Limb (tissue), 2 donors: Measurements from ENCODE around the gene RPS5.

Experiments
- DNase-seq, 2 donors: peaks; one replicate each; pipeline ENCODE4 v3.0.0-alpha.2; 2016; ENCODE audit errors: extremely low spot score in 2 of 2

RPS5 gene

GRCh38 chr19:58385313-58385890 is 1.7 kb upstream of the RPS5 start:
- no peak for DNase-seq

GRCh38 chr19:58385891-58386575 is 1.0 kb upstream of the RPS5 start:
- no peak for DNase-seq

- DNase-seq = no peak
Measured at GRCh38 chr19:58387338-58388174, 487 bp downstream of the RPS5 start.

GRCh38 chr19:58388175-58388526 is 1.1 kb downstream of the RPS5 start:
- no peak for DNase-seq

GRCh38 chr19:58392945-58393724 is 6.1 kb downstream of the RPS5 start:
- no peak for DNase-seq

GRCh38 chr19:58393725-58394033 is 6.6 kb downstream of the RPS5 start:
- DNase-seq = no peak

- no peak for DNase-seq
Measured at GRCh38 chr19:58394821-58395219, 7.8 kb downstream of the RPS5 start.

GRCh38 chr19:58395220-58395978 is 8.3 kb downstream of the RPS5 start, which contains the start of gene RNF225:
TSS of gene RNF225 (plus strand) at chr19:58395656. CDS start at chr19:58396090, 434 bp downstream.
- DNase-seq = peak in 1 of 2 donors; percentile 42

GRCh38 chr19:58395979-58396627 is 9.0 kb downstream of the RPS5 start:
- DNase-seq = peak in 1 of 2 donors; percentile 37

GRCh38 chr19:58396691-58397532 is 9.8 kb downstream of the RPS5 start:
- no peak for DNase-seq

GRCh38 chr19:58397533-58398037 is 10.5 kb downstream of the RPS5 start:
- DNase-seq = no peak

- no peak for DNase-seq
Measured at GRCh38 chr19:58398087-58398486, 11.0 kb downstream of the RPS5 start.

GRCh38 chr19:58398545-58398944 is 11.5 kb downstream of the RPS5 start:
- no peak for DNase-seq

GRCh38 chr19:58399903-58400302 is 12.8 kb downstream of the RPS5 start:
- DNase-seq = no peak

- no peak for DNase-seq
Measured at GRCh38 chr19:58400316-58400915, 13.3 kb downstream of the RPS5 start.

GRCh38 chr19:58400916-58401839 is 14.1 kb downstream of the RPS5 start:
- DNase-seq = peak; percentile 99

- DNase-seq = no peak
Measured at GRCh38 chr19:58401840-58402421, 14.9 kb downstream of the RPS5 start.
